K562 (cell line): ENCODE measurements around the gene MATN1. TPM values are rescaled to one million over a fixed set of nuclear protein-coding genes. Genes with fewer than 3 reads are reported as not detected.

ENCODE experiments used
- CBX8 ChIP-seq: fragments of 200-600 bp; sonication (generic); IDR thresholded peaks from 2 replicates; pipeline ENCODE4 v1.6.1; 2012; ENCODE audit warnings: borderline replicate concordance, mixed run types, low read depth, mild to moderate bottlenecking, moderate library complexity, mixed read lengths, low read length, control low read depth, inconsistent platforms; ENCODE audit not compliant: poor library complexity, severe bottlenecking; ENCODE audit errors: extremely low read depth
- CTBP1 ChIP-seq: fragments of 450-650 bp; IDR thresholded peaks from 2 replicates; pipeline ENCODE4 v1.6.1; 2016; ENCODE audit warnings: borderline replicate concordance
- DIDO1 ChIP-seq: fragments of 450-650 bp; IDR thresholded peaks from 2 replicates; pipeline ENCODE4 v1.6.1; 2016; ENCODE audit warnings: low read depth, missing biosample characterization, missing genetic modification characterization
- ETV1 ChIP-seq: fragments of 450-650 bp; conservative IDR thresholded peaks from 2 replicates; pipeline ENCODE4 v1.6.1; 2016; ENCODE audit warnings: missing genetic modification characterization, control low read depth, low read depth, missing compliant biosample characterization
- GTF2E2 ChIP-seq: fragments of 200-800 bp; sonication (Bioruptor generic); IDR thresholded peaks from 2 replicates; pipeline ENCODE4 v1.6.1; 2016; ENCODE audit warnings: missing genetic modification characterization, missing compliant biosample characterization
- JUNB ChIP-seq: fragments of 450-650 bp; formaldehyde crosslinking; conservative IDR thresholded peaks from 2 replicates; pipeline ENCODE4 v1.4.0; 2020; ENCODE audit warnings: mild to moderate bottlenecking
- KDM1A ChIP-seq, 2 experiments: fragments of 450-650 bp; IDR thresholded peaks; 2 replicates each; pipeline ENCODE4 v1.6.1; 2016; ENCODE audit warnings: mild to moderate bottlenecking in 2 of 2
- POLR3A ChIP-seq: IDR thresholded peaks from 2 replicates; pipeline ENCODE4 v1.6.1; 2011; ENCODE audit warnings: borderline replicate concordance, mild to moderate bottlenecking, moderate library complexity; ENCODE audit not compliant: insufficient read length, insufficient read depth; ENCODE audit errors: extremely low read depth
- SMAD3 ChIP-seq: fragments of 450-650 bp; formaldehyde crosslinking; conservative IDR thresholded peaks from 2 replicates; pipeline ENCODE4 v1.4.0; 2020; ENCODE audit warnings: mild to moderate bottlenecking
- SMARCB1 ChIP-seq: IDR thresholded peaks from 2 replicates; pipeline ENCODE4 v1.6.1; 2011; ENCODE audit warnings: improper control_type of control experiment, low read depth; ENCODE audit not compliant: insufficient read length
- SMC3 ChIP-seq: conservative IDR thresholded peaks from 2 replicates; pipeline ENCODE4 v1.6.1; 2011; ENCODE audit warnings: low read depth, low read length, improper control_type of control experiment; ENCODE audit not compliant: insufficient read depth
- SRSF9 ChIP-seq: fragments of 200-400 bp; formaldehyde crosslinking; IDR thresholded peaks from 2 replicates; pipeline ENCODE4 v1.6.1; 2017; ENCODE audit warnings: low read depth, low read length, borderline replicate concordance
- ZBED1 ChIP-seq: IDR thresholded peaks from 2 replicates; pipeline ENCODE4 v1.6.1; 2014
- ZNF133 ChIP-seq: fragments of 250-450 bp; sonication (Bioruptor Pico); IDR thresholded peaks from 2 replicates; pipeline ENCODE4 v1.4.0; 2020; ENCODE audit warnings: mild to moderate bottlenecking
- ZNF436 ChIP-seq: fragments of 250-450, 450-650 bp; sonication (Bioruptor Pico); formaldehyde crosslinking; IDR thresholded peaks from 2 replicates; pipeline ENCODE4 v1.7.0; 2020; ENCODE audit warnings: mild to moderate bottlenecking
- polyA plus RNA-seq, 8 experiments: library from polyadenylated mRNA; depleted of rRNA in 4 of 8; stranded (reverse) in 5 of 8; unstranded in 3 of 8; fragments of >200 nt; fragmentation: Nextera tagmentation in 2 of 8; fragmentation: Illumina TruSeq in 1 of 8; extraction: Ambion mirVana in 2 of 8; extraction: Trizol in 1 of 8; gene quantifications; 2 replicates each; pipeline versions ENCODE4 v1.2.1 to v1.2.3, GENCODE V29; 2011 to 2014; ENCODE audit warnings: inconsistent platforms in 1 of 8, missing spikeins in 1 of 8
- total RNA-seq, 7 experiments: library from RNA; depleted of rRNA in 6 of 7; stranded (reverse); fragments of >200 nt in 6 of 7; fragmentation: Illumina TruSeq in 2 of 7; extraction: Trizol in 2 of 7; gene quantifications; 2 replicates each; pipeline versions ENCODE4 v1.2.1 to v1.2.3, GENCODE V29; 2011 to 2021; ENCODE audit warnings: low replicate concordance in 1 of 7
- TF ChIP-seq, protein P1 (sequence below), 2 experiments: fragments of 450-650 bp; IDR thresholded peaks; 2 replicates each; pipeline ENCODE4 v1.6.1; 2018; ENCODE audit warnings: mild to moderate bottlenecking in 2 of 2, low read depth in 1 of 2; ENCODE audit not compliant: partially characterized antibody in 2 of 2
- TF ChIP-seq, protein P2 (sequence below): sonication (generic); formaldehyde crosslinking; IDR thresholded peaks from 2 replicates; pipeline ENCODE4 v1.8.0; 2022; ENCODE audit warnings: mild to moderate bottlenecking, missing genetic modification reagents
- TF ChIP-seq, protein P3 (sequence below): fragments of 250-450 bp; sonication (Bioruptor Pico); IDR thresholded peaks from 2 replicates; pipeline ENCODE4 v1.8.0; 2022; ENCODE audit warnings: moderate library complexity, mild to moderate bottlenecking, inconsistent platforms
- TF ChIP-seq, protein P4 (sequence below): fragments of 250-450 bp; sonication (Bioruptor Pico); IDR thresholded peaks from 2 replicates; pipeline ENCODE4 v1.4.0; 2020; ENCODE audit warnings: mild to moderate bottlenecking

Gene MATN1
- total and polyA plus RNA-seq, 9 of the 15 experiments (the other 6 are each of a cell fraction or from before 2014, with no cell fraction given) = 0.10 to 2.3 (median 1.2) TPM

DNA sequence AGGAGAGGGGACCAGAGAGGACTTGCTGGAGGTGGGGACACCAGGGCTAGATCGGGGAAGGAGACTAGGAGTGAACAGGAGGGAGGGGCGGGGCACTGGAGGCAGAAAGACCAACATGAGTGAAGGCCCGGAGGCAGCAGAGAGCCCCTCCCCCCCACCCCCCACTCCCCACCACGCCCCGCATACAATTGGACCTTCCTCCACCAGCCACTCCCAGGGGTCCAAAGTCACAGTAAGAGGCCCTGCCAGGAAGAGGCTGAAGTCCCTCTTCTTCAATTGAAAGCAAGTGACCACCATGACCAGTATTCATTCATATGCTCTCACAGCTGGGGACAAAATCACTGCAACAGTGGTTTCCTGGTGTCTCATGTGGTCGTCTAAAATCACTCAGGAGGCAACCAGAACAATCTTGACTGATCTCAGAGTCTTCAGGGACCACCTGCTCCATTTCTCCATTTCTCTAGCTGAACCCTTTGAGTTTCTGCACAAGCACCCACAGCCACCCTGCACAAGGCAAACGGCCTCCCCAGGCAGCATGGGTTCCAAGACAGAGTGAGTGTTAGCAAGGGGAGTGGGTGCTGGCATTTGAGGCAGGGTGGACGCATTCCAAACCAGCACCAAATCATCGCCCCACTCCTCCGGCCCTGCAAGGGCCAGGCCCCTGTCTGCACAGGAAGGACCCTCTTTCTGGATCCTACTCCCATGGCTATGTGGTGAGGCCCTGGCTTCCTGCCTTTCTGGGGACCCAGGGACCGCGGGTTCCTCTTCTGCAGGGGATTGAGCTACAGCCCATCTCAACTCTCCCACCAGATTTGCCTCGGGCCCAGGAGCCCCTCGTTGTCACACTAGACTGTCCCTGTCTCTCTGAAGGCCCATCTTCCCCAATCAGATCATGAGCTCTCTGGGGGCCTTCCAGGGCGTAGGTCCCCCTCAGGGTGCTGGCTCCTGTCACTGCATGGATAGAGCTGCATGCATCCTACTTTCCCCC is 17.2 kb upstream of the MATN1 start (continued):
- peak in 1 of 2 experiments; percentile 50; a peak in 1 of 4 replicates for TF ChIP-seq KDM1A (IDR thresholded peaks at IDR 0.05)
- no peak for TF ChIP-seq JUNB
- no peak for TF ChIP-seq ZNF436 (CRISPR knock-in tag)
- no peak for TF ChIP-seq GTF2E2
- no peak for TF ChIP-seq ETV1 (tag)
- no peak for TF ChIP-seq ZNF133
- TF ChIP-seq POLR3A = no peak
- TF ChIP-seq CBX8 = no peak
- TF ChIP-seq, protein P1, sequence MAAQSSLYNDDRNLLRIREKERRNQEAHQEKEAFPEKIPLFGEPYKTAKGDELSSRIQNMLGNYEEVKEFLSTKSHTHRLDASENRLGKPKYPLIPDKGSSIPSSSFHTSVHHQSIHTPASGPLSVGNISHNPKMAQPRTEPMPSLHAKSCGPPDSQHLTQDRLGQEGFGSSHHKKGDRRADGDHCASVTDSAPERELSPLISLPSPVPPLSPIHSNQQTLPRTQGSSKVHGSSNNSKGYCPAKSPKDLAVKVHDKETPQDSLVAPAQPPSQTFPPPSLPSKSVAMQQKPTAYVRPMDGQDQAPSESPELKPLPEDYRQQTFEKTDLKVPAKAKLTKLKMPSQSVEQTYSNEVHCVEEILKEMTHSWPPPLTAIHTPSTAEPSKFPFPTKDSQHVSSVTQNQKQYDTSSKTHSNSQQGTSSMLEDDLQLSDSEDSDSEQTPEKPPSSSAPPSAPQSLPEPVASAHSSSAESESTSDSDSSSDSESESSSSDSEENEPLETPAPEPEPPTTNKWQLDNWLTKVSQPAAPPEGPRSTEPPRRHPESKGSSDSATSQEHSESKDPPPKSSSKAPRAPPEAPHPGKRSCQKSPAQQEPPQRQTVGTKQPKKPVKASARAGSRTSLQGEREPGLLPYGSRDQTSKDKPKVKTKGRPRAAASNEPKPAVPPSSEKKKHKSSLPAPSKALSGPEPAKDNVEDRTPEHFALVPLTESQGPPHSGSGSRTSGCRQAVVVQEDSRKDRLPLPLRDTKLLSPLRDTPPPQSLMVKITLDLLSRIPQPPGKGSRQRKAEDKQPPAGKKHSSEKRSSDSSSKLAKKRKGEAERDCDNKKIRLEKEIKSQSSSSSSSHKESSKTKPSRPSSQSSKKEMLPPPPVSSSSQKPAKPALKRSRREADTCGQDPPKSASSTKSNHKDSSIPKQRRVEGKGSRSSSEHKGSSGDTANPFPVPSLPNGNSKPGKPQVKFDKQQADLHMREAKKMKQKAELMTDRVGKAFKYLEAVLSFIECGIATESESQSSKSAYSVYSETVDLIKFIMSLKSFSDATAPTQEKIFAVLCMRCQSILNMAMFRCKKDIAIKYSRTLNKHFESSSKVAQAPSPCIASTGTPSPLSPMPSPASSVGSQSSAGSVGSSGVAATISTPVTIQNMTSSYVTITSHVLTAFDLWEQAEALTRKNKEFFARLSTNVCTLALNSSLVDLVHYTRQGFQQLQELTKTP (IDR thresholded peaks at IDR 0.05; ENCODE audit: low read depth in 1 of 2, partially characterized antibody in 2 of 2) = no peak
- TF ChIP-seq SRSF9 = no peak
- no peak for TF ChIP-seq DIDO1 (tag)
- TF ChIP-seq, protein P2, sequence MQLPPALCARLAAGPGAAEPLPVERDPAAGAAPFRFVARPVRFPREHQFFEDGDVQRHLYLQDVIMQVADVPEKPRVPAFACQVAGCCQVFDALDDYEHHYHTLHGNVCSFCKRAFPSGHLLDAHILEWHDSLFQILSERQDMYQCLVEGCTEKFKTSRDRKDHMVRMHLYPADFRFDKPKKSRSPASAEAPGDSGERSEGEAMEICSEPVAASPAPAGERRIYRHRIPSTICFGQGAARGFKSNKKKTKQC (CRISPR knock-in tag) = peak; percentile 32; the same call in 1 of the 2 replicates
- TF ChIP-seq SMAD3 (CRISPR knock-in tag) = no peak
- TF ChIP-seq, protein P3, sequence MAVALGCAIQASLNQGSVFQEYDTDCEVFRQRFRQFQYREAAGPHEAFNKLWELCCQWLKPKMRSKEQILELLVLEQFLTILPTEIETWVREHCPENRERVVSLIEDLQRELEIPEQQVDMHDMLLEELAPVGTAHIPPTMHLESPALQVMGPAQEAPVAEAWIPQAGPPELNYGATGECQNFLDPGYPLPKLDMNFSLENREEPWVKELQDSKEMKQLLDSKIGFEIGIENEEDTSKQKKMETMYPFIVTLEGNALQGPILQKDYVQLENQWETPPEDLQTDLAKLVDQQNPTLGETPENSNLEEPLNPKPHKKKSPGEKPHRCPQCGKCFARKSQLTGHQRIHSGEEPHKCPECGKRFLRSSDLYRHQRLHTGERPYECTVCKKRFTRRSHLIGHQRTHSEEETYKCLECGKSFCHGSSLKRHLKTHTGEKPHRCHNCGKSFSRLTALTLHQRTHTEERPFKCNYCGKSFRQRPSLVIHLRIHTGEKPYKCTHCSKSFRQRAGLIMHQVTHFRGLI (CRISPR knock-in tag) = no peak
- no peak for TF ChIP-seq SMC3
- no peak for TF ChIP-seq ZBED1
- no peak for TF ChIP-seq CTBP1
- TF ChIP-seq, protein P4, sequence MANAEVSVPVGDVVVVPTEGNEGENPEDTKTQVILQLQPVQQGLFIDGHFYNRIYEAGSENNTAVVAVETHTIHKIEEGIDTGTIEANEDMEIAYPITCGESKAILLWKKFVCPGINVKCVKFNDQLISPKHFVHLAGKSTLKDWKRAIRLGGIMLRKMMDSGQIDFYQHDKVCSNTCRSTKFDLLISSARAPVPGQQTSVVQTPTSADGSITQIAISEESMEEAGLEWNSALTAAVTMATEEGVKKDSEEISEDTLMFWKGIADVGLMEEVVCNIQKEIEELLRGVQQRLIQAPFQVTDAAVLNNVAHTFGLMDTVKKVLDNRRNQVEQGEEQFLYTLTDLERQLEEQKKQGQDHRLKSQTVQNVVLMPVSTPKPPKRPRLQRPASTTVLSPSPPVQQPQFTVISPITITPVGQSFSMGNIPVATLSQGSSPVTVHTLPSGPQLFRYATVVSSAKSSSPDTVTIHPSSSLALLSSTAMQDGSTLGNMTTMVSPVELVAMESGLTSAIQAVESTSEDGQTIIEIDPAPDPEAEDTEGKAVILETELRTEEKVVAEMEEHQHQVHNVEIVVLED = no peak
- TF ChIP-seq SMARCB1 = no peak
